A204.1 (cell line): ENCODE results near the gene XRCC5.
"Not testable (repeated sequence)": the region's sequence is repeated elsewhere in the genome, so short reads cannot be mapped to it uniquely, and the experiment has no call there.

Experiments
- FAIRE-seq: peaks from 2 replicates; lab custom pipeline; 2012; peaks lifted over from hg19 to GRCh38; lab: Jason Lieb, UNC

XRCC5 gene

DNA sequence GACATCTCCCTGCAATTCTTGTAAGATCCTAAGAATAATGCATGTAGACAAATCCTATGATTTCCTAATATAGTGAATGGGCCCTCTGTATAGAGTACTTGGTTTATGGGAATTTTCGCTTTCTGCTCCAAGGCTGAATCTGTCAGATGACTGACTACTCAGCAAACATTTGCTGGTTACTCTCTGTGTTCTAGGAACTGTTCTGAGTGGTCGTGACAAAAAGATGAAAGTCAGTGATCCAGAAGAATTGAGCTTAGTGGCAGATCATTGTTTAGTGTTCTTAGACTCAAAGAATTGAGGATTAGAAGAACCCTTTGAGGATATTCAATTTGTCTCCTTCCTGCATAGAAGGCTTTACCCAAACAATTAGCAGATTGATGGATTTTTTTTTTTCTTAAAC lies 10.0 kb downstream of the XRCC5 start:
- no peak for FAIRE-seq

DNA sequence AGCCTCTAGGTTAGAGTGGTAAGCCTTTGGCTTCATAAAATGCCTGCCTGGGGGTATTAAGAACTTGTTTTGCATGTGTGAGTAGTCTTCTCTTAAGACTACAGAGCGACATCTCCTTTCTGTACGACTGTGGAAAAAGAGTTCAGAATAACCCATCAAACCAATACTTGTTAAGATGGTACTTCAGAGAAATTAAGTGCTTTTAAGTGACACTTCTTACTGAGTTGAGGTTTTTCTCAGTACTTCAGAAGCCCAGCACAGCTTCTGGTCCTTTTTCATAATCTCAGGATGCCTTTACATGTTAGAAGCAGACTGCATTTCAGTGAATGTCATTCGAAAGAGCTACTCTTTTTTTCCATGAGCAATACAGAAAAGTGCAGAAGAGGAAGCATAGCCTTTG lies 10.8 kb downstream of the XRCC5 start:
- no peak for FAIRE-seq

DNA sequence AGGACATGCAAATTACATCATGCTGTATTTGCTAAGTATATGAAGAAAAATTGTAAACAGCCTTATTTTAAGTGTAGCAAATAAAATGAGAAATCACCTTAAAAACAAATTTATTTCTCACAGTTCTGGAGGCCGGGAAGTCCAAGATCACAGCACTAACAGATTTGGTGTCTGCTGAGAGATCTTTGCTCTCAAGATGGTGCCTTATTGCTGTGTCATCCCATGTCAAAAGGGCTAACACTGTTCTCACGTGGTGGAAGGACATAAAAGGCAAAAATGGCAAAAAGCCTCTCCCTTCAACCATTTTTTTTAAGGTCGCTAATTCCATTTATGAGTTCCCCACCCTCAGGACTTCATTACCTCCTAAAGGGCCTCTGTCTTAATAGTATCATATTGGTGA lies 12.1 kb downstream of the XRCC5 start:
- FAIRE-seq, result no peak

DNA sequence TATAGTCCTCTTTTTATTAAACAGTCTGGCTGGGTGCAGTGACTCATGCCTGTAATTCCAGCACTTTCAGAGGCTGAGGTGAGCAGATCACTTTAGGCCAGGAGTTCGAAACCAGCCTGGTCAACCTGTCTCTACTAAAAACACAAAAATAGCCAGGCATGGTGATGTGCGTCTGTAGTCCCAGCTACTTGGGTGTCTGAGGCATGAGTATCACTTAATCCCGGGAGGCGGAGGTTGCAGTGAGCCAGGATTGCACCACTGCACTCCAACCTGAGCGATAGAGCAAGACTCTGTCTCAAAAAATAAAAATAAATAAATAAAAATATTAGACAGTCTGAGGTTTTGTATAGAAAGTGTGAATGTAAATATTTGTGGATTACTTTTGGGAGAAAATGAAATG lies 17.8 kb downstream of the XRCC5 start:
- FAIRE-seq, result no peak

DNA sequence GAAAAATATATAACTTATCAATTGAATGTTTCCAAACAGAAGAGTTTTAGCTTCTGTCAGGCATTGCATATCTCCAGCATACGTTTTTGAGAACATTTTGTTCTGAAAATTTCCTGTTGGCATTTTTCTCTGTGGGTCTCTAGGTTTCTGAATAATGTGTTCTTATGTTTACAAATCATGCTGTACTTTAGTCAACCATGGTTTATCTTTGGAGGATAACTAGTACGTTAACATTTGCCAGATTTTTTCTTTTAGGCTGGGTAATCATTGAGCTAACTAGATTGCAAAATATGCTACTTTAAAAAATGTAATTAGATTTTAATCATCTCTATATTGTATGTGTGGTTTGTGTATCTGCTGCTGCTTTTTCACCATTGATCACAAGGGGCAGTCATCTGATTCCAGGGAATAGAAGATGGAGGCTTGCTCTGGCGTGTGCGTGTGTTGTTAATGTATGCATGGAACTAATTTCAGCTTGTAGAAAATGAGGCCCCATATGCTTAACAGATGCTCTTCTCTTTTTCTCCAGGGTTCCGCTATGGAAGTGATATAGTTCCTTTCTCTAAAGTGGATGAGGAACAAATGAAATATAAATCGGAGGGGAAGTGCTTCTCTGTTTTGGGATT lies 21.3 kb downstream of the XRCC5 start:
- no peak for FAIRE-seq

DNA sequence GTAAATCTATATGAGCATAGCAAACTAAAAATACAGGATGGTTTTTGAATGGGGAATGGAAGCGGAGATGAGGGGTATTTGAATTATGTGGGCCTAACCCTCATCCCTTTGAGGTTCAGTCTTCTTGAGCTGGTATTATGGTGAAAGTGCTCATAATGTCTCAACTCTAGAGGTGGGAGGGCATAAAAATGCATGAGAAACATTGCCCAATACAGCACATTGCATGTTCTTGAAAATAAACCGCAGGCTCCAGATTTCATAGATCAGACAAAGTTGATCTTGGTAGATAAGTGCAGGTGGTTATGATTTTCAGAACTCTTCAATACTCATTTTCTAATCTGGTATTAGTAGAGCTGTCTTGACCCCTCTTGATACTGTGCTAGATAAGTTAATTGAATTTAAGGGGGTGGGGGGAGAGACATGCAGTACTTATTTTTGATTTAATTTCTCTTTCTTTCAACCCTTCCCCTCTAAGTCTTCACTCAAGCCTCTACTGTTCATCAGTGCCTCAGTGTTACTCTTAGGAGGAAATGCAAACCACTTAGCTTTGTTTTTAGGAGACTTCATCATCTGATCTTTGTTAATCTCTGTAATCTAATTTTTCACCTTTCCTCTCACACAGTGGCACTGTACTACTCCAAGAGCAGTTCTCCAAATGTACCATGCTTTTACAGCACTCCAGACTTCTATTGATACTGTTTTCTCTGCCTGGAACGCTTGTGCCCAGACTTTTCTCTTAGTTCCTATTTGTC lies 22.2 kb downstream of the XRCC5 start:
- no peak for FAIRE-seq

DNA sequence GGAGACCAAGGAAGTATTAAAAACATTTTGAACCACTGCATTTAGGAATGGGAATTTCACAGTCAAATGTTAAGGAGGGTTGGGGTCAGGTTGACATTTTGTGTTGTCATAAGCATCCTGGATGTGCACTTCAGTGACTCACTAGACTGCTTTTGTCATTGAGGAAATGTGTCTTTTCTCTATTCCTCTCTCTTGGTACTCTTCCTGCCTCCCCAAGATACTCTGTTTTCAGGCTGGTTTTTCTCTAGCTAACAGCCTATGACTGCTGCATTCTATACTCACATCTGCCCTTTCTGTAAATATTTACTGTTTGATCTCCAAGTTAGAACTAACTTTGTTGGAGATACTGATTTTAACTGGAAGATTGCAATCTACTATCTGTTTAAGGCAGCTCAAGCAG lies 23.4 kb downstream of the XRCC5 start:
- FAIRE-seq, result no peak

DNA sequence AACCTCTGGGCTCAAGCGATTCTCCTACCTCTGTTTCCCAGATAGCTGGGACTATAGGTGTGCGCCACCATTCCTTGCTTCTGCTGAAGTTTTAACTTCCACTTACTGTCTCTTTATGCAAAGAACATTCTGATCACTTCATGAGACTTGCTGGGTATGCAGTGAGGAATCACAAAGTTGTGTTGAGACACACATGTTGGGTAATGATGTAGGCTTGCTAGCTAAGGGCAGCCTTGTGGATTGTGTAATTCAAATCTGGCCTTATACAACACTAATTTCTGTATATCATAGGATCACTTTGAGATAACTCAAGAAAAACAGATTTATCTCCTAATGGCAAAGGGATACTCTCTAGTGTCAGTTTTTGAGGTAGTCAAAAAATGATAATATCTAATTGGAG lies 24.2 kb downstream of the XRCC5 start:
- no peak for FAIRE-seq

DNA sequence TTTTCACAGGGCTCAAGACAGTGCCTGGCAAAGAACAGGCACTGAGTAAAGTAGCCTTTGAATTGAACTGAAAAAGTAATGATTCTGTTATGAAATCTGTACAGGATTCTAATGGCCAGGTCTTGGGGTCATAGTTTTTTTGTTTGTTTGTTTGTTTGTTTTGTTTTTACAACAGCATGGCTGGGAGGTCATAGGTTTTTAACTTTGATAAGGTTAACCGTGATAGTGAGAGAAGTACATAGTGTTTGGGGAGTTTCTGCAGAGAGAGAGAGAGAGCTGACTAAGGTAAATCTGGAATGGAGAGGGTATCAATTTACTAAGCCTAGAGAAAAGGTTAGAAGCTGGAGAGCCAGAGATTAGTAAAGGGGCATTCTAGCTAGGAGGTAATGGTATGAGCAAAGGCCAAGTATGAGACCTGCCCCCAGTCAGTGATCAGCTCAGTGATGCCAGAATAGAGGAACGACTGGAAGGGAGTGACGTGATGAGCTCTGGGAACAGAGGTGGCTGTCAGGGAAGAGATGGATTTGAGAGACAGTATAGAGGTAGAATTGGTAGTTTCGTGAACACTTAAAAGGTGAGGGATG lies 25.9 kb downstream of the XRCC5 start:
- no peak for FAIRE-seq

DNA sequence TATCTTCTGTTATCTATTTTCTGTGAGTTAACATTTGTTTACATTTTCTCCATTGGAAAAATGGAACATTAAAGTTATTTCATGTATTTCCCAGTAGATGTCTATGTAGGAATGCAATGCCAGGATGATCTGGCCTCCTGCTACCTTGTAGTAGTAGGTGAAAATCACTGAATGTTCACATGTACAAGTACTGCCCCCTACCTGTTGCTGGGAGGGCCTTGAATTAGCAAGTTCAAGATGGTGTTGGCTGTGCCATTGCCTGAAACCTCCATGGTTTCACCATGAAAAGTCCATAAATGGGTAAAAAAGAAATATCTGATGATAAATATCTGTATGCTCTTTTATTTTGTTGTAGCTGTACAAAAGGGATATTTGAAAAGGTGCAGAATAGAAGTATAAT lies 30.7 kb downstream of the XRCC5 start:
- FAIRE-seq, result no peak

DNA sequence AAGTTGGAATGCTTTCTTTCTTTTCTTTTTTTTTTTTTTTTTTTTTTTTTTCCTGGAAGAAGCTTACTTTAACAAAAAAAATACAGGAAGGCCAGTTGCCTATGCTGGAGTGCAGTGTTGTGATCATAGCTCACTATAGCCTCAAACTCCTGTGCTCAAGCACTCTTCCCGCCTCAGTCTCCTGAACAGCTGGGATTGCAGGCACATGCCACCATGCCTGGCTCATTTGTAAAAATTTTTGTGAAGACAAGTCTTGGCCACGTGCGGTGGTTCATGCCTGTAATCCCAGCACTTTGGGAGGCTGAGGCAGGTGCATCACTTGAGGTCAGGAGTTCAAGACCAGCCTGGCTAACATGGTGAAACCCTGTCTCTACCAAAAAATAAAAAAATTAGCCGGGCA lies 32.4 kb downstream of the XRCC5 start:
- not testable (repeated sequence) for FAIRE-seq

DNA sequence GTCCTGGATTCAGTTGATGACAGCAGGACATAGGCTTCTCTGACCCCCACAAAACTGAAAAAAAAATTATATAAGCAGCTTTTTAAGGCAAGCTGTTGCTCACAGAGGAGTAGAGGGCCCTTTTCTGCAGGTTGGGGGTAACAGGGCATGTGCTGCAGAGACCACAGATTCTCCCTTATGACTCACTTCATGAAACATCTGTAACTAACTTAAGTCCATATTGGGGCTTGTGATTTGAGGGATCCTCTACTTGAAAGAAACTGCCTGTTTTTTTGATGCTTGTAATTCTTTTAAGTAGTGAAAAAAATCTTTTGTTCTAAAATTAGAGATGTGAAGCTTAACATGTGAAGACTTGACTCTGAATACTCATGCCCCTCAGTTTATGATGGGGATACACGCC lies 33.4 kb downstream of the XRCC5 start:
- no peak for FAIRE-seq

DNA sequence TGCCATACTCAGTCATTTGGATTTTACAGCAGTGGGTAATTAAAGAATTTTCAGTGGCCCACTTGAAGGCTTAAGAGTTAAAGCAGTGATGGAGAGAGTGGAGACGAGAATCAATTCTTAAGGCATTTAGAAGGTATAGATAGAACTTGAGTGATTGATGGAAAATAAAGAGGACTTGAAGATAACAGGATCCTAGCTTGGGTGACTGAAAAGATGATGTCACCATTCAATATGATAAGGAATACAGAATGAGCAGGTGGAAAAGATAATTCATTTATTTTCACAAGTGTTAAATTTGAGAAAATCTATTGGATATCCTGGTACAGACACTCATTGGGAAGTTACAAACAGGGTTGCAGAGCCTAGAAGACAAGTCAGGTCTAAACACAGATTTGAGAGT lies 35.2 kb downstream of the XRCC5 start:
- no peak for FAIRE-seq

DNA sequence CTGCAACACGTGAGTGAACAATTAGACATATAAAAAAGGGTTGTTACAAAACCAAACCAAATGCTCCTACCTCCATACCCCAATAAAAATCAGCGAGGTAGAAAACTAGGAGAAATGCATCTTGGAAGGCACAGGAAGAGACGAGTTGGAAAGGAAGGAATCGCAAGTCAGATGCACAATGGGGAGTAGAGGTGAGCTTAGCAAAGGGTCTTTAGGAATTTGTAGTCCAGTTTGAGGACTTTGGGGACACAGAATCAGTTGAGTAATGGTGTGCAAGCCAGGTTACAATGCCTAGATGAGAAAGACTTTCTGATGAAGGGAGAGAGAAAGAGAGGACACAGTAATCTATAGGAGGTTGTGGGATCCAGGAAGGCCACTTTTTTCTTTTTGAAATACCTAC lies 35.7 kb downstream of the XRCC5 start:
- no peak for FAIRE-seq

DNA sequence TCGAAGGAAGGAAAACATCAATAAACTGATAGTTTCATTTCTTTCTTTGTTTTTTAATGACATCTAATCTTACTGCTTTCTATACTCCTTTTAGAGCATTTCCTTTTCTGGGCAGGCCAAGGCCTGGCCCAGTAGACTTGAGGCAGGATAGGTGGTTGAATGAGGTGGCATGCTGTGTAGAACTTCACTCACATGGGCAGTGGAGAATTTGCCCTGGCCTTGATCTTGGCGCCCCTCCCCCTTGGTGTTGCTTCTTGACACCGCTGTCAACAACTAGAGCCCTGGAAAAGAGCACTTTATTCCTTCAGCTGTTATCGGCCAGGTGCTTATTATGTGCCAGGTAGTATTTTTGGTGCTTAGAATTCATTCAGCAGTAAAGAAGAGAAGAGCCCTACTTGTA lies 37.4 kb downstream of the XRCC5 start:
- no peak for FAIRE-seq

DNA sequence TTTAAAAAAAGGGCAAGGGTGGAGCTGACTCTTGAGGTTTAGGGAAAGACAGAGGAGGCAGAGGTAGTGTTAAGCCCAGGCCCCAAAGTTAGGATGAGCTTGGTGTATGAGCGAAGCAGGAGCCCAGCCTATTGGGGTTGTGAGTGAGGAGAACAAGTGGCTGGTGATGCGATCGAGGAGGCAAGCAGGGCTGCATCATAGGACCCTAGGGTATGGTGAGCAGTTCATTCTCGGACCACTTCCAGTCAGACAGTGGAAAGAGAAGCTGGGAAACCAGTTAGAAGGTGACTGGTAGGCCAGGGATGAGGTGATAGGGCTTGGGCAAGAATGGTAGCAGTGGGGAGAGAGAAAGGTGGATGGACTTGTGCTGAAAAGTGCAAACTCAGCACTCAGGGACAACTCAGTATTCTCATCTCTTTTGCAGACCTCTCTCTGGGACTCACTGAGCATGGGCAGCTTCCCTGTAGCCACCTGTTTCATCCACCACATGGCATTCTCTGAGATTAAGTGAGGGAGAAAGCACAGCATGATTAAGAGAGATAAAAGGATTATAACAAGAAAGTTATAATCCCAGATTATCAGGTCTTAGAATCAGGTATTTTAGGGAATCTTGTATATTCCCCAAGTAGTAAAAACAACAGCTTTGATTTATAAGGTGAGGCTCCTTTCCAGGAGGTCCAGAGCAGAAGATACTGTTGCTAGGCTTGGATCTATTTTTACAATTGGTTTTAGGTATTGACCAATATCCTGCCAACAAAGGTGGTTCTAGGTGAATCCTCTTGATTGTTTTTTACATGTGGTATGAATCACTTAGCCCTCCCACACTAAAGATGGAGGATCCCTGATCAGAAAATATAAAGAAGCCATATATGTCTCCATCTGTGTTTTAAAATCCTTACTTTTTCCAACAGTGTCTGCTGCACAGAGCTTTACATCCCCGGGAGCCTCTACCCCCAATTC lies 38.3 kb downstream of the XRCC5 start:
- no peak for FAIRE-seq

DNA sequence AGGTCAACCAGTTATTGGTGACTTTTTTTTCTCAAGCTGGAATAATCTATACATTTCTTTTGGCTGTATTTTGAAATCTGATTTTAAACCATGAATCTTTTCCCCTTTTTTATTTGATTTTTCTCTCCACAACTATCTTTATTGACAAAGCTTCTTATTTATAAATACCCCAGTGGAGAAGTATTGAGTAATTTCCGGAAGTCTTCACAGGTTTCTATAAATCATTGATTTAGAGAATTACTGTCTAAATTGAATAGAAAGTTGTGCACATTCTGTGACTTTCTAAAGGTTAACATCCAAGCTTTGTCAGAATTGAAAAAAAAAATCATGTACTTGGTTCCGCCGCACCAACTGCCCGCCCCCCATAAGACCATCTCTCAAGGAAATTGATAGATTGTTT lies 39.8 kb downstream of the XRCC5 start:
- FAIRE-seq, result no peak

DNA sequence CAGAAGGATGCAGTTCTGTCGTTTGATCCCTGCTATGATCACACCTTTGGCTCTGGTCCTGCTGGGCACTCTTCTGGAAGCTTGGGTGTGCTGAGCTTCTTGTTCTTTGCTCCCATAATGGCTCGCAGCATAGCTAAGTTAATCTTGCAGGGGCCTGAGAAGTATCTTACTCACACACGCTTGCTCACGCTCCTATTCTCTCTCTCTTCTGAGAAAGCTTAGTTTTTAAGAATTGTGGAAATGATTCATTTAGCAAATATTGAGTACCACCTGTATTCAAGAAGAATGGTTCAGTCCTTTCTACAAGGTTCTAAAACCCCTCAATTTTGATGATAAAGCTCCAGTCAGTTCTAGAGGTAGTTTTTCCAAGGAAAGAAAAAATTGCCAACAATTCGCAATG lies 40.6 kb downstream of the XRCC5 start:
- FAIRE-seq, result no peak

DNA sequence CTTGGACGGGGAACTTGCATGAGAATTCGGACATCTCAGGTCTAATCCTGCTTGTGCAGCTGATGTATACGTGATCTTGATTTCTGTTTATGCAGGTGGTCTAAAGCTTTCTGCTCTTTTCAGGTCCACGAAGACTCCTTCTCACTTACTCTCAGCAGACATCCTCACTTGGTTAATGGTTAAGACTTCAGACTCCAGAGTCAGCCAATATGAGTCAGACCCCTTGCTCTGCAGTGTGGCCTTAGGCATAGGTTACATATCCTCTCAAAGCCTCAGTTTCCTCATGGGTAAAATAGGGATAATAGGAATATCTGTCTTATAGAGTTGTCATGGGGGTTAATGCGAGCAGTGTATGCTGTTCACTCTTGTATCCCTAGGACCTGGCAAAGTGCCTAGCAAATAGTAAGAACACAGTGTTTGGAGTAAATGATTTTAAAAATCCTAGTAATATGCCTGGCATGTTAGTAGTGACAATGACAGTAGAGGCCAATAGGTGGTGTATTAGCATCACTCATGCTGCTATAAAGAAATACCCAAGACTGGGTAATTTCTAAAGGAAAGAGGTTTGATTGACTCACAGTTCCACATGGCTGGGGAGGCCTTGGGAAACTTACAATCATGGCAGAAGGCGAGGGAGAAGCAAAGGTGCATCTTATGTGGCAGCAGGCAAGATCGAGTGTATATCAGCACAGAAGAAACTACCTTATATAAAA lies 42.3 kb downstream of the XRCC5 start:
- no peak for FAIRE-seq

DNA sequence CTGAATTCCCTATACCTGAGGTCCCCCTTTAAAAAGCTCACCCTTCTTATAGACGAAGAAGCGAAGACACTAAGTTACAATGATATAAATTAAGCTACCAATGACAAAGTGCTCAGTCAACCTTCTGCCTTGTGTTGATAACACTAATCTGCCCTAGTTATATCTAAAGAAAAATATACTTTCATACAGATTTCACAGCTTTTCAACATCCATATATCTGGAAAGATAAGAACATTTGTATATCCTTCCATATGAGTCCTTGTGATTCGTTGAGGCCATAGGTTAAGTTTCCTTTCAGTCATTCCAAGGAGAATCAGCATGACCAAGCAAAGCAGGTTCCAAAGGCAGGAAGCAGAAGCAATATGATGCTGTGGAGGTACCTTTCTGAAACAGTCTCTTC lies 46.8 kb downstream of the XRCC5 start:
- no peak for FAIRE-seq

DNA sequence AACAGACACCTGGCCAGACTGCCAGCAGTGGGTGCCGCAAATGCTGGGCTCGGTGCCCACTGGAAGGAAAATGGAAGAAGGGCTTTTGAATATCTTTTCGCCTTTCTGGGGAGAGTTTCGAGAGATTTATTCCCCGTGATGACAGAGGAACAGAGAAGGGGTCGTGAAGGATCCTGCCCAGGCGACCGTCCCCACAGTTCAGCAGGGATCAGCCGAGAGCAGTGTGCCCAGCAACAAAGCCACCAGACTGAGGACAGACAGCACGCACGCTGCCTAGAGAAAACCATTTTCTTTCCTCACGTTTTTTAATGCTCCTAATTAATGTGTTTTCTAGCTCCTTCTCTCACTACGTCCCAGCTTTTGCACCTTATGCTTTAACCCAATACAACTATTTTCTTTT lies 47.7 kb downstream of the XRCC5 start:
- FAIRE-seq, result no peak

DNA sequence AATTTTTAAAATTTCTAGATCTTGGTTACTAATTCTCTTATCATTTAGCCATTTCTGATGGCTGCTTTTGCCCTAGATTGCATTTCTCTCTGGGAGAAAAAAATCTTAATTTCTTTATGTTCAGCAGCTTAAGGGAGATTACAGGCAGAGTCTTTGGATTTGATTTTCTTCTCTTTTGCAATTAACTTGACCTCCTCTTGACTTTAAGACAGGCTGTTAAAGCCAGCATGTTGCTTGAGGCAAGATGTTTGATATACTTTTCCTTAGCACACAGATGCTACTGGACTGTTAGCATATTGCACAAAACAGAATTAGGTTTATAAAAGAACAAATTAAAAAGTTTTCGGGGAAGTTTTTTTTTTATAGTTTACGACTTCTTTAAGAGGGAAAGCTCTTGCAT lies 50.0 kb downstream of the XRCC5 start:
- FAIRE-seq, result no peak
